Heart left ventricle (tissue), 16 donors: ENCODE measurements around the gene GNAQ. TPM values are rescaled to one million over a fixed set of nuclear protein-coding genes. Genes with fewer than 3 reads are reported as not detected.

ENCODE experiments used
- ATAC-seq, 4 donors: fragments of 200-7000 bp; cut with Tn5 transposase; one replicate each; pipeline ENCODE4 v1.9.1; 2020 to 2022; ENCODE audit warnings: moderate library complexity in 4 of 4, mild to moderate bottlenecking in 3 of 4, moderate number of reproducible peaks in 1 of 4
- DNase-seq, 5 donors: peaks; one replicate each; pipeline ENCODE4 v3.0.0-alpha.2; 2020
- H3K27ac ChIP-seq, 12 donors: fragments of 200-600 bp; sonication (generic) in 4 of 12; one replicate each; pipeline versions ENCODE4 v1.5.0 to v1.8.0; 2016 to 2022; ENCODE audit warnings: mild to moderate bottlenecking in 2 of 12
- H3K27me3 ChIP-seq, 9 donors: fragments of 200-600 bp; sonication (generic) in 2 of 9; one replicate each; pipeline versions ENCODE4 v1.5.1 to v1.8.0; 2016 to 2022; ENCODE audit warnings: mild to moderate bottlenecking in 3 of 9
- H3K36me3 ChIP-seq, 9 donors: fragments of 200-600 bp; sonication (generic) in 2 of 9; one replicate each; pipeline versions ENCODE4 v1.5.0 to v1.8.0; 2018 to 2022; ENCODE audit warnings: mild to moderate bottlenecking in 2 of 9
- H3K4me1 ChIP-seq, 12 donors: fragments of 200-600 bp; sonication (generic) in 4 of 12; one replicate each; pipeline versions ENCODE4 v1.5.0 to v1.8.0; 2016 to 2022; ENCODE audit warnings: mild to moderate bottlenecking in 3 of 12
- H3K4me3 ChIP-seq, 12 donors: fragments of 200-600 bp; sonication (generic) in 4 of 12; one replicate each; pipeline versions ENCODE4 v1.5.0 to v1.8.0; 2017 to 2022; ENCODE audit warnings: mild to moderate bottlenecking in 9 of 12, moderate library complexity in 4 of 12
- H3K9me3 ChIP-seq, 12 donors: fragments of 200-600 bp; sonication (generic) in 4 of 12; one replicate each; pipeline versions ENCODE4 v1.5.0 to v1.8.0; 2016 to 2022; ENCODE audit warnings: mild to moderate bottlenecking in 1 of 12
- CTCF ChIP-seq, 12 donors: fragments of 200-600 bp; sonication (generic) in 4 of 12; IDR thresholded peaks; one replicate each; pipeline versions ENCODE4 v1.5.0 to v1.8.0; 2018 to 2022; ENCODE audit warnings: antibody characterized with exemption in 12 of 12, mild to moderate bottlenecking in 5 of 12
- POLR2A ChIP-seq, 2 donors: fragments of 450-650 bp; IDR thresholded peaks; one replicate each; pipeline ENCODE4 v1.6.1; 2017; ENCODE audit warnings: antibody characterized with exemption in 2 of 2, mild to moderate bottlenecking in 2 of 2, moderate library complexity in 2 of 2
- WGBS, 4 donors: extraction: QIAGEN DNeasy Blood & Tissue Kit in 2 of 4; methylation state at CpG; one replicate each; pipeline versions ENCODE4 v1.1.5 to v1.1.7; 2013 to 2018; 5-methylcytosine and 5-hydroxymethylcytosine counted together
- intact Hi-C, 10 donors: fragments of 100-400 bp; cut with DNase I; formaldehyde crosslinking; loops; one replicate each; pipeline versions ENCODE4 v1.11.1 to v1.14.2; 2022
- polyA plus RNA-seq, 2 donors: library from polyadenylated mRNA; stranded (reverse); fragments of 200-250 nt; gene quantifications; one replicate each; pipeline ENCODE4 v1.2.3, GENCODE V29; 2013
- total RNA-seq, 9 donors: library from RNA; depleted of rRNA in 2 of 9; stranded (reverse); fragments of >200 nt in 2 of 9; fragmentation: NEBNext Ultra II Directional in 3 of 9; extraction: Animal tissue kit (Norgen Biotek cat#: 25700) in 3 of 9; gene quantifications; one replicate each; pipeline versions ENCODE4 v1.1.0 to v1.2.4, GENCODE V29; 2016 to 2023
- donor health status: ischemic (EF 13 %, LVEDD 7.1; RV severe dilation, severe dysfunction).
- donor health status: healthy with polysubstance abuse.
- donor health status: DM: no; HTN: yes; CAD: no.
- donor health status: DM: no; HTN: no; CAD: no.
- donor health status: ischemic (EF 25% LVEDD 6.9; RV normal size, moderate dysfunction).
- donor health status: ischemic (EF 25% LVEDD 5.7; RV mildly dilated, moderate dysfunction).
- donor health status: healthy.
- donor health status: DM: yes; HTN: yes; CAD: no.
- donor health status: ischemic (EF 35%, LVEDD 5.7; RV mildly dilated, moderate dysfunction).
- donor health status: nonischemic (EF 11% LVEDD 7.7; RV severe dilation, severe dysfunction).
- donor health status: DM: yes; HTN: yes; CAD: no.
- donor health status: PGD.
- donor health status: ischemic (EF 29% LVEDD 5.4; RV normal size, mild dysfunction).
- donor health status: nonischemic (EF 23%, LVEDD 6.1; RV moderate dilation, normal function).

Gene GNAQ
- total and polyA plus RNA-seq, 11 donors, result 4.8 to 34.1 (median 11.3) TPM

GRCh38 chr9:77743386-77743785 lies 288.2 kb downstream of the GNAQ start:
- peak overlapping the region in 1 of 12 donors; percentile 11 for H3K27ac ChIP-seq
- ATAC-seq (no peak), DNase-seq (no peak)
- intact Hi-C loops, result loop anchor here in 4 of 10 donors (5.0 to 10.0 kb wide), 3 partner anchors 89 to 289 kb away; no protein-coding TSS in a partner anchor
- H3K4me3 ChIP-seq, result no peak overlapping the region
- H3K27me3 ChIP-seq, result no peaks in the 10 kb centered on the region
- TF ChIP-seq CTCF (IDR thresholded peaks at IDR 0.05), result no peak
- no peak for TF ChIP-seq POLR2A (IDR thresholded peaks at IDR 0.05)
- H3K36me3 ChIP-seq, result no peaks in the 10 kb centered on the region
- 90 to 100% (median 96%) methylated on average over 1 of the region's 1 CpG for WGBS, 4 donors
- H3K4me1 ChIP-seq, result peaks cover 0 to 24% (median 3%) of the 10 kb centered on the region in 12 donors
- peaks cover 0 to 6% (median 0%) of the 10 kb centered on the region in 12 donors for H3K9me3 ChIP-seq

- WGBS, 4 donors, result 91 to 98% (median 95%) methylated on average over 4 of the region's 4 CpGs
- Histone ChIP-seq H3K4me3 (no peak overlapping the region), H3K4me1 (peaks cover 0 to 20% (median 6%) of the 10 kb centered on the region in 12 donors), H3K36me3 (no peaks in the 10 kb centered on the region), H3K27ac (no peak overlapping the region), H3K9me3 (no peaks in the 10 kb centered on the region), H3K27me3 (no peaks in the 10 kb centered on the region)
- ATAC-seq (no peak), DNase-seq (no peak)
- intact Hi-C loops, result no loop called here
- TF ChIP-seq POLR2A (IDR thresholded peaks at IDR 0.05) (no peak), CTCF (IDR thresholded peaks at IDR 0.05) (no peak)
These were observed 292.7 kb downstream of the GNAQ start for GRCh38 chr9:77738932-77739331.

- H3K36me3 ChIP-seq, result no peaks in the 10 kb centered on the region
- WGBS, 4 donors, result 48 to 62% (median 51%) methylated on average over 5 of the region's 5 CpGs
- no peaks in the 10 kb centered on the region for H3K27me3 ChIP-seq
- intact Hi-C loops, result no loop called here
- ATAC-seq, result peak in 3 of 4 donors; percentile 38 to 96 (median 57)
- H3K9me3 ChIP-seq, result no peaks in the 10 kb centered on the region
- peaks cover 0 to 15% (median 4%) of the 10 kb centered on the region in 12 donors for H3K4me1 ChIP-seq
- DNase-seq, result peak in 3 of 5 donors; percentile 28 to 45 (median 31)
- H3K4me3 ChIP-seq, result no peak overlapping the region
- TF ChIP-seq POLR2A (IDR thresholded peaks at IDR 0.05), result no peak
- TF ChIP-seq CTCF (IDR thresholded peaks at IDR 0.05), result no peak
- H3K27ac ChIP-seq, result peak overlapping the region in 5 of 12 donors; percentile 3 to 68 (median 13)
These were observed 296.1 kb downstream of the GNAQ start for GRCh38 chr9:77735494-77735893.

GRCh38 chr9:77731930-77732329 lies 299.7 kb downstream of the GNAQ start:
- Histone ChIP-seq H3K27ac (no peak overlapping the region), H3K9me3 (no peaks in the 10 kb centered on the region), H3K27me3 (no peaks in the 10 kb centered on the region), H3K4me1 (peaks cover 0 to 15% (median 4%) of the 10 kb centered on the region in 12 donors), H3K36me3 (peaks cover 0 to 29% (median 14%) of the 10 kb centered on the region in 9 donors), H3K4me3 (no peak overlapping the region)
- no peak for DNase-seq
- WGBS, 4 donors, result 92 to 94% (median 93%) methylated on average over 8 of the region's 8 CpGs
- TF ChIP-seq POLR2A (IDR thresholded peaks at IDR 0.05), result no peak
- no peak for TF ChIP-seq CTCF (IDR thresholded peaks at IDR 0.05)
- ATAC-seq, result no peak
- intact Hi-C loops, result no loop called here
